CD4-positive, alpha-beta T cell treated with Interleukin-12 subunit alpha and Interleukin-12 subunit beta, for 1 hour (primary cell): Measurements from ENCODE around the gene GRPR.
"Not testable (repeated sequence)": the region's sequence is repeated elsewhere in the genome, so short reads cannot be mapped to it uniquely, and the experiment has no call there.

ENCODE experiments used
- DNase-seq: peaks from one replicate; pipeline ENCODE4 v3.0.0-alpha.2; 2020

Gene GRPR

DNA sequence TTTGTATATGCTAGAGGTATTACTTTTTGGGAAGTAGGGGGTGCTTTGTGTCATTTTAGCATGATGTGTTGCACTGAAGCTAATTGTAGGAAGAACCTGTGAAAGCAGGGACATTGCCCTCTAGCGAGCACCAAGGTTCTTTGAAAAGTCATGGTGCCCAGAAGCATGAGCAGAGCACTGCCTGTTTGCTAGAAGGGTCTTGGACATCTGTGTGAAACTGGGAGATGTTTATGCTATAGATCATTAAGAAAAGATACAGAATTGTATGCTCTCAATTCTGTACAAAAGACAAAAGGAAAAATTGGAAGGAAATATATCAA lies 14.7 kb downstream of the GRPR start:
- DNase-seq = no peak

DNA sequence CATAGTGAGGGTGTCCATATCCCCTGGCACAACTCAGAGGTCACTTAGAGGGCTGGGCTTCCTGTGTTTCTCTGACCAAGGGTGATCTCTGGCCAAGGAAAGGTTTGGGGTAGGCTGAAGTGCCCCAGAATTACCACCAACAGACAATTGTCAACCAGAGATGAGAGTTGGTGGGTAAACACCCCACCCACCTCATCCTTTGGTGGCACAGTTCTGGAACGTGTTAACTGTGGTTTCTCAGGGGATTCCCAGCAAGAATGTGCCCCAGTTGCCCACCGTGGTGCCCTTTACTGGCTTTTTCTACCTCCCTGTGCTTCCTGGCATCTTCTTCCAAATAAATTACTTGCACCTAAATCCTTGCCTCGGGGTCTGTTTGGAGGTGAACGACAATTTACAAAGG lies 17.1 kb downstream of the GRPR start:
- DNase-seq = no peak

DNA sequence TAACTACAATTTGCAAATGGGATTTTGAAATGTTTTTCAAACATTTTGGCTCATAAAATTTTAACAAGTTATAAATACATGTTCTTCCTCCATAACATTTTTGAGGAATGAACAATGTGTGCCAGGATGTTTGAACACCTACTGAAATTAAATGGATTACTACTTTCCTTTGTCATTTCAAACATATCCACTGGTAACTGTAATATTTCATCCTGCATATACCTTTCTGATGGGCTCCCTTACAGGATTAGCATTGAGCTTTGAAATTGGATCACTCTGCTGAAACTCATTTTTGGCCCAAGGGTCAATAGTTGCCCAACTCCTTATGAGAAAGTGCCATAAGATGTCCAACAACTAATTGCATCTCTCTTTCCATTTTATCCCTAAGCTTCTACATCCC lies 17.6 kb downstream of the GRPR start:
- no peak for DNase-seq

DNA sequence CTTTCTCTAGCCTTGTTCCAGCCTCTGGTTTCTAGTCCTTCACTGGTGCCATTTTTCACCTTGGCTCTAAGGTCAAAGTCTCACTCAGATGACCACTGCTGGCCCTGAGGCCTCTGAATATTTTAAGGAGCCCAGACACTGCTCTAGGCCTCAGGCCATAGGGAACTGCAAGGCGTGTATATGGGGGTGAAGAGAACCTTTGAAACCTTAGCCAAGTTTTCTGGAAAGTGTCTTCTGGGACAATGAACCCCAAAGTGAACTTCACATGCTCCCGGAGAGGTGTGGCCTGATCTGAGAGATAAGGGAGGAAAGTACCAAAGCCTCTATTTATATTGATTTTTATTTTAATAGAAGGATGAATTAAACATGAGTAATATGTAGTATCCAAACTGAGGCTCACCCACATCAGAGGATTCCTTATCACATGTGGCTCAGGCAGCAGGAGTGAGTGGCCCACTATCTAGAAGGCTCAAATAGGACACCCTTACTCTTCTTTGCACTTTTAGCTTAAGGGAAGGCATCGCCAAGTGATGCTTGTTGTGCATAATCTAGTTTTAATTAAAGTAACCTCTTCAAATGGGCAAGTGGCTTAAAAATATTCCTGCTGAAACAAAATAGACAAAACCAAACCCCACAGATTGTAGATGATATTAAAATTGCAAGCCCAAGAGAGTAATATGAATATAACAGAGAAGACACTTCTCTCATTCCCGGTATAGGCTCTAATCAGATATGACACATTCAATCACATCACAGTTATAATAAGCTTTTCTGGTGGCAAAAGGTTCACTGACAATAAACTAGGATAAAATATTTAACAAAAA lies 18.3 kb downstream of the GRPR start:
- no peak for DNase-seq

DNA sequence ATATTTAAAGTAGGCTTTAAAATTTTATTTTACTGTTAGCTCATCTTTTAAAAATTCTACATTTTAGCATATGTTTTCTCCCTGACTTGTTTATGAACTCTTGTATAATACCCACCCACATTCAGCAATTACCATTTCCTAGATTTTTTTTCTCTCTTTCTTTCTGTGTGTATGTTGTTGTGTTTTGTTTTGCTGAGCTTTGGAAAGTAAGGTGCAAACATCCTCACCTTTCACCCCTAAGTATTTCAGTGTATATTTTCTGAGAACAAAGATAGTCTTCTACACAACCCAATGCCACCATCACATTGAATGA lies 18.8 kb downstream of the GRPR start:
- no peak for DNase-seq

DNA sequence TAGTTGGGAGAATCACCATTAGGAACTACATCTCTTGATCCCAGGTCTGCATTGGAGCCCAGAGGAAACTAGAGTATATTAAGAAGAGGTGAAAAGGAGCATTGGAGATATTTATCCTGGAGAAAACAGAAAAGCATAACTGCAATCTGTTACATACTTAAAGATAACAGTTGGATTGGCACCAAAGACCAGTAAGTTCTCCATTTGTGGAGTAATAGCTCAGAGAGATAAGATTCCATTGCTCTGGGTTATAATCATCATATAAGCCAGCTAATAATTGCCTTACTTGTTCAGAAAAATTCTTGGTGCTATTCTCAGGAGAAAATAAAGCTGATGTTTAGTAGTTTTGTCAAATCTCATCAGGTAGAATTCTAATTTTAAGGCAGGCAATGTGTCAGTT lies 20.6 kb downstream of the GRPR start:
- DNase-seq = no peak

DNA sequence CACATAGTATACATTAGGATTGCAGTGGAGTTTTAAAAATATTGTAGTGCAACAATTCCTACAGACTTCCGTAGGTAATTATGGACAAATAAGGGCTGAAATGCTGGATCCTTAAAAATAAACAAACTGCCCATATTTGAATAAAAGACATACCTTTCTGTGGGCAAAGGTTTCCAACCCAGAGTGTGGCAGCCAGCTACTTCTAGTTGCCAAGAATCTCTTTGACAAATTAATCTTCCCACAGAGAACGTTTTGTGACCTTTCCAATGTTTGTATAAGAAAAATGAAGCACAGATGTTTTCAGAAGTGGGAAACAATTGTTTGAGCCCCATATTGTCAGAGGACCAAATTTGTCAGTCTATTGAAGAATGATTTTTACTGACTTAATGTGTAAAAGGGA lies 21.1 kb downstream of the GRPR start:
- DNase-seq = no peak

DNA sequence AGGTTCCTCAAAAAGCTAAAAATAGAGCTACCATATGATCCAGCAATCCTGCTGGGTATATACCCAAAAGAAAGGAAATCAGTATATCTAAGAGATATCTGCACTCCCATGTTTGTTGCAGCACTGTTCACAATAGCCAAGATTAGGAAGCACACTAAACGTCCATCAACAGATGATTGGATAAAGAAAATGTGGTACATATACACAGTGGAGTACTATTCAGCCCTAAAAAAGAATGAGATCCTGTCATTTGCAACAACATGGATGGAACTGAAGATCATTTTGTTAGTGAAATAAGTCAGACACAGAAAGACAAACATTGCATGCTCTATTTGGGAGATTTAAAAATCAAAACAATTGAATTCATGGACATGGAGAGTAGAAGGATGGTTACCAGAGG lies 21.7 kb downstream of the GRPR start:
- not testable (repeated sequence) for DNase-seq

DNA sequence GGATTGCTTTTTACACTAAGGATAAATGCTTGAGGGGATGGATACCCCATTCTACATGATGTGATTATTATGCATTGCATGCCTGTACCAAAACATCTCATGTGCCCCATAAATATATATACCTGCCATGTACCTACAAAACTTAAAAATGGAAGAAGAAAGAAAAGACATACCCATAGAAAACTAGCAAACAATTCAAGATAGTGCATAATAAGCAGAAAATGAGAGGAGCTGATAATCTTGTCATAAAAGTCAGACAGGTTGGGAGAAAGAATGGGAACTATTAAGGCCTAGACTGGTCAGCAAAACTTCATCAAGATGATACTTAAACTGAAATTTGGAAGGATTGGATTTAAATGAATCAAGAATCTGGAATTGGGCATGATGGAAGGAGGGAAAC lies 22.3 kb downstream of the GRPR start:
- DNase-seq = no peak

DNA sequence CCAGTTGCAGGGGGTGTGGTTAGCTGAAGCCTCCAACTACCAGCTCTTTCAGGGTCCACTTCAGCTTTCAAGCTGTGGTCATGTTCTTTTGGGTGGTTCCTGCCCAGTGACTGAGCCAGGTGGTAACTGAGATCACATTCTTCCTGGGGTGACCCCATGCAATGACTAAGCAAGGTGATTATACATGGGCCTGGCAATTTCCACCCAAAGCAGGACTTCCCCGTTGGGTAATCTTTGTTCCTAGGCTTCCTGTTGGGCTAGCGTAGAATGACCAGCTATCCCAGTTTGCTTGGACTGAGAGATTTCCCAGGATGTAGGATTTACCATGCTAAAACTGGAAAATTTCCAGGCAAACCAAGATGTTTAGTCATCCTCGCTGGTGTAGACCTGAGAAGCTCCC lies 25.5 kb downstream of the GRPR start:
- DNase-seq = no peak

DNA sequence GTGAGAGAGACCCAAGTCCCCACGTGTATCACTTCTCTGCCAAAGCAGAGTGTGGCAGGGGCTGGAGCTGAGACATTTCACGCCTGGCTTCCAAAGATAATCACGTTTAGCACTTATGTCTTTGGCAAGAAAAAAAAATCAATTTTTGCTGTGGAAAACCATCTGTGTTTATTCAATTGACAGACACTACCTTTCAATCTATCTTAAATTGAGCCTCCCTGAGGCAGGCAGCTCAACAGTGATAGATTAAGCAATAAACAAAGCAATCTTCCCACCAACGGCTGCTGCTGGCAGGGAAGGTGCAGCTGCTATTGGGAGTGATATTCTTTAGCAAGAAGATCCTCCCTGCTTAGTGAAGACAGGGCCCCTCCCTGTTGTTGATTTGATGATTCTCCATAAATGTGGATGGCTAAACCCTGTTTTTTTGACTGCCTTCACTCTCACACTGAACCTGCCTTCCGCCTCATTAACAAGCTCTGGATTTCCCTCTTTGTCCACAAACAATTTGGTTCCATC lies 32.3 kb downstream of the GRPR start:
- DNase-seq = no peak

DNA sequence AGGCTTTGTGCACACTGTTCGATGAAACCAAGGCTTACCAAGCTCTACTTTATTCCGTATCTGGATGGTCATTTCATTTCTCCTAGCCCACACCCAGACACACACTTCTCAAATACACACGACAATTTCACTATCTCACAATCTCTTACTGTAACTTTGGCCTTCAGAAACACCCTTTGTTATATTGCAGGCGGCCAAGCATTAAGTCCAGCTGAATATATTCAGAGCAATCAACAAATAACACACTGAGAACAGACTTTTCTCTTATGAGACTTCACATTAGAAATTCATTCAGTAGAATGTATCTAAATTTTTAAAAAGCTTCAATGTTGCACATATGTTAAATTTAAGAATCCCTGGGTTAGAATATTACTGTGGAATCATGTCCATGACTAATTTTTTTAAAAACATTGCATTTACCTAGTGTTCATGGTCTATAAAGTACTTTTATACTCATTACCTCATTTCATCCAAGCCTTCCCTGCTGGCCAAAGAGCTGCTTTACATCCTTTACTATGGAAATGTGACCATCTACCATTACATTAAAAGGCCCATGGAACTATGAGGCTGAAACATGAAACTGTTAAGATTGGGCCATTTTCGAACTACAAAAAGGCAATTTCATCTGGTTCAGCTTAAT lies 33.4 kb downstream of the GRPR start:
- no peak for DNase-seq

DNA sequence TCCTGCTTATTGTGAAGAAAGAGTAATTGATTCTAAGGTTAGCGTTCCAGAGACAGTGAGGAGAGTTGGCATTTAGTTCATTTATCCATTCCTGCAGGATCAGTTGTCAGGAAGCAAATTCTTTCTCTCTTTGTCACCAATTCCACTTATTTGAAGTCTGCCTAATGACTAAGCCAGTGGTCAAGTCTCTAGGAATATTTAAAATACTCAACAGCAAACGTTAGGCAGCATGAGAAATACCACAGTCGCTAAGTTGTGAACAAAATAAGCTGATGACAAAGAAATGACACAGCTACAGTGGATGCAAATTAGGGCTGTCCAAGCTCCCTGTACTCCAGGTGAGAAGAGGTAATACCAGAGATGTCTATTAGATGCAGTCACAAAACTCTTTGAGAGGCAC lies 37.4 kb downstream of the GRPR start:
- DNase-seq = no peak

DNA sequence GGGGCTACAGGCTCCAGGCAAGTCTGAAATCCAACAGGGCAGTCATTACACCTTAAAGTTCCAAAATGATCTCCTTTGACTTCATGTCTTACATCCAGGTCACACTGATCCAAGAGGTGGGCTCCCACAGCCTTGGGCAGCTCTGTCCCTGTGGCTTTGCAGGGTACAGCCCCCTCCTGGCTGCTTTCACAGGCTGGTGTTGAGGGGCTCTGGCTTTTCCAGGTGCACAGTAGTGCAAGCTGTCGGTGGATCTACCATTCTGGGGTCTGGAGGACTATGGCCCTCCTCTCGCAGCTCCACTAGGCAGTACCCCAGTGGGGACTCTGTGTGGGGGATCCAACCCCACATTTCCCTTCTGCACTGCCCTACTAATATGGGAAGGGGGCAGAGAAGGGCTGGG lies 37.8 kb downstream of the GRPR start:
- not testable (repeated sequence) for DNase-seq

DNA sequence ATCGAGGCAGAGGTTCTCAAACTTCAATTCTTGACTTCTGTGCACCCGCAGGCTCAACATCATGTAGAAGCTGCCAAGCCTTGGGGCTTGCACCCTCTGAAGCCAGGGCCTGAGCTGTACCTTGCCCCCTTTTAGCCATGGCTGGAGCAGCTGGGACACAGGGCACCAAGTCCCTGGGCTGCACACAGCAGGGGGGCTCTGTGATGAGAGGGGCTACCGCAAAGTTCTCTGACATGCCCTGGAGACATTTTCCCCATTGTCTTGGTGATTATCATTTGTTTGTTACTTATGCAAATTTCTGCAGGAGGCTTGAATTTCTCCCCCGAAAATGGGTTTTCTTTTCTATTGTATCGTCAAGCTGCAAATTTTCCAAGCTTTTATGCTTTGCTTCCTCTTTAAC lies 39.0 kb downstream of the GRPR start:
- no peak for DNase-seq

DNA sequence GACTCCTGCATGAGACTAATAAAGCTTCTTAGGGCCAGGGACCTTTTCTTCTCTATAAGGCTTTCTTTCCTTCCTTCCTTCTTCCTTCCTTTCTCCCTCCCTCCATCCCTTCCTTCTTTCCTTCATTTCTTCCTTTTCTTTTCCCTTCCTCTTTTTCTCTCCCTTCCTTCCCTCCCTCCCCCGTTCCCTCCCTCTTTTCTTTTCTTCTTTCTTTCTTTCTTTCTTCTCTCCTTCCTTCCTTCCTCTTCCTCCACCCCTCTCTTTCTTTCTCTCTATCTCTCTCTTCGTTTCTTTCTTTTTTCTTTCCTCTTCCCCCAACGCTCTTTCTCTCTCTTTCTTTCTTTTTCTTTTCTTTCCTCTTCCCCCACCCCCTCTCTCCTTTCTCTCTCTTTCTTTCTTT lies 41.4 kb downstream of the GRPR start:
- DNase-seq = no peak

DNA sequence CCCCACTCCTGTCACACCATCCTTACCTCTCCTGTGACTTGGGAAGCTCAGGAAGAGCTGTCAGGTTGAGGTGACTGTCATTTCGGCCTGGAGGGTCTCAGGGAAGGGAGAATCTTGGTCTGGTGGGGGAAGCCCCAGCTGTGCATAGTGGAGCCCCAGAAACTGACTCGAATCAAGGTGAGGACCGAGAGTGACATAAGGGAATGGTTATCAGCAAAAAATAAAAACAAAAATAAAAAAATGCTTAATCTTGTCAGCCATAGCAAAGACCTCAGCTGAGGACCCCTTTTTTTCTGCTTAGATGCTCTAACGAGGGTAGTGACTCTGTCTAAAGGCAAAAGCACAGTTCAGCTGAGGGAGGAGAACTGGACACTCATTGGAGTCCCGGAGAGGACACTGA lies 43.8 kb downstream of the GRPR start, which contains the start of gene MAGEB17:
Gene MAGEB17 (plus strand): TSS at position 301 of the 400 bp plus-strand sequence. CDS start 2,902 bp downstream, outside the sequence.
- no peak for DNase-seq

DNA sequence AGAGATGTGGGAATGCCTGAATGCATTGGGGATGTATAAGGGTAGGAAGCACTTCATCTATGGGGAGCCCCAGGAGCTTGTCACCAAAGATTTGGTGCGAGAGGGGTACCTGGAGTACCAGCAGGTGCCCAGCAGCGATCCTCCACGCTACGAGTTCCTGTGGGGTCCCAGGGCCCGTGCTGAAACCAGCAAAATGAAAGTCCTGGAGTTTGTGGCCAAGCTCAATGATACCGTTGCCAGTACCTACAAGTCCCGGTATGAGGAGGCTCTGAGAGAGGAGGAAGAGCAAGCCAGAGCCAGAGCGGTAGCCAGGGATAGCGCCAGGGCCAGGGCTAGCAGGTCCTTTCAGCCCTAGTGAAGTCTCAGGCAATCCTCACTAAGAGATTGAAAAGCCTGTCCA lies 47.7 kb downstream of the GRPR start:
- DNase-seq = no peak

DNA sequence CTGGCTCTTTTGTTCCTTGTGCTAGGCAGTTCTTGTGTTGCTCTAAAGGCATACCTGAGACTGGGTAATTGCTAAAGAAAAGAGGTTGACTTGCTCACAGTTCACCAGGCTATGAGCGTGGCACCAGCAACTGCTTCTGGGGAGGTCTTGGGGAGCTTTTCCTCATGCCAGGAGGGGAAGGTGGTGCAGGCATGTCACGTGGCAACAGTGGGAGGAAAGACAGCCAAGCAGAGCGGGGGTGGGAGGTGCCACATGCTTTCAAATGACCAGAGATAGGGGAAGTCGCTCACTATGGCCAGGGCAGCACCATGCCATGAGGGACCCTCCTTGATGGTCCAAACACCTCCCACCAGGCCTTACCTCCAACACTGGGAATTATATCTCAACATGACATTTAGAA lies 48.6 kb downstream of the GRPR start:
- no peak for DNase-seq

DNA sequence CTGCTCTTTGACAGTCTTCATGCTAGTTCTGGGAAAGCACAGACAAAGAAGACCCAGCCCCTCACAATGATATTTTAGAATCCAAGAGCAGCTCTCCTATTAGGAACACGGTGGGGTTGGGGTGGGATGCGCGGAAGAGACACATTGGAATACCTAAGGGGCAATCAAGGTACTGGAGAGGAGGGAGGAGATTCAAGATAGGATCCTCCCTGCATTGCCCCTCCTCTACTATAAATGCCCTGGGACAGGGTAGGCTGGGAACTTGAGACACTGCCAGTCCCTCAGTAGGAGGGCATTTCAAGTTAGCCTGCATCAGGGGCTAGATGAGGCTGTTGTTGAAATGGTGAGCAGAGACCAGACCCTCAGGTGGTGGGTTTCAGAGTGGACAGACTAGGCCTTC lies 49.0 kb downstream of the GRPR start:
- no peak for DNase-seq

DNA sequence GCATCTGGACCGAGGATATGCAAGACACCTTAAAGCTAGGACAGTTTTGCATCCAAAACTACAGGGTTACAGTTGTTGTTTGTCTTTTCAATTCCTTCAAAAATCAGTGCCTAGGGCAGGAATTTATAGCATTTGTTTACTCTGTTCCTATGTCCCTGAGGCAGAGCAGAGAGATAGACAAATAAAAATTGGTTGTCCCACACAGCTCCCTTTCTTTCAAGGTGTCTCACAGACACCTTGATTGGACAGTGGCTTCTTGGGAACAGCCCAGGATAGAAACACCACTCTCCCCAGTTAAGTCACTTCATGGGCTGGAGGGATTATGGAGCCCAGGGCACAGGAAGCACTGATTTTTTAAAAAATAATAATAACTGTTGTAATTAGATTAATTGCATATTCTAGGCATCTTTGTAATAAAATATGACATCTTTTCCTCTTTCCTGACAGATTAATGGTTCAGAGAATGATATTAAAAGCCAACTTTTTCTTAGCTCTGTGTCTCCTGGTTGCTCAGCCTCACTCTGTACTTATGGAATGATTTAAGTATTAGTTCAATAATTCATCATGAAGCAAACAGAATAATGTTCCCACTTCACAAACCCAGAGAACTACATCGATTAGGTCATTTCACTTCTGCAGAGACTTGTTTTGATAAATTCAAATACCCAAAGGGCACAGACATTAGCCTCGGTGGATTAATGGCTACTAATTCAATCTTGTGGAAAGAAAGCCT lies 52.1 kb downstream of the GRPR start:
- no peak for DNase-seq

DNA sequence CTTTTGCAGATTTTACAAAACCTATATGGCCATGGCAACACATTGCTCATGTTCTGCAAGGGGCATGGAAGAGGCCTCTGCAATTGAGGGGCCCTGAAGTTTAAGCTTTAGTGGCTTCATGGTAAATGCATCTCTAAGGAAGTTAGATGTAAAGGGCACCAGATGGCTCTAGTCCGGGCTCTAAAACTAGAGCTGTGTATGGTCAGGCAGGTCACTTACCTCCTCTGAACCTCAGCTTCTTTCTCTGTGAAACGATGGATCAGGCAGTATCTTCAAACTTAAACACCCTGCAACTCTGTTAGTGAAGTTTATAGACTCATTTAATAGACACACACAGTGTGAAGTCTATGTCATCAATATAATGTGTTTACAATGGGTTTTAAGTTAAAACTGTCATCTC lies 53.9 kb downstream of the GRPR start:
- DNase-seq = no peak

DNA sequence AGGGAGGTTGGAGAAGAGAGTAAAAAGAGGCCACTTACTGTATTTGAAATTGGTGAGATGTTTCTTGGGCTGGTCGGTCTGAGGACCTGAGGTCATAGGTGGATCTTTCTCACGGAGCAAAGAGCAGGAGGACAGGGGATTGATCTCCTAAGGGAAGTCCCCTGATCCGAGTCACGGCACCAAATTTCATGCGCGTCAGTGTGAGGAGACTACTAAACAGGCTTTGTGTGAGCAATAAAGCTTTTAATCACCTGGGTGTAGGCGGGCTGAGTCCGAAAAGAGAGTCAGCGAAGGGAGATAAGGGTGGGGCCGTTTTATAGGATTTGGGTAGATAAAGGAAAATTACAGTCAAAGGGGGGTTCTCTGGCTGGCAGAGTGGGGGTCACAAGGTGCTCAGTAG lies 60.5 kb downstream of the GRPR start:
- DNase-seq = not testable (repeated sequence)

DNA sequence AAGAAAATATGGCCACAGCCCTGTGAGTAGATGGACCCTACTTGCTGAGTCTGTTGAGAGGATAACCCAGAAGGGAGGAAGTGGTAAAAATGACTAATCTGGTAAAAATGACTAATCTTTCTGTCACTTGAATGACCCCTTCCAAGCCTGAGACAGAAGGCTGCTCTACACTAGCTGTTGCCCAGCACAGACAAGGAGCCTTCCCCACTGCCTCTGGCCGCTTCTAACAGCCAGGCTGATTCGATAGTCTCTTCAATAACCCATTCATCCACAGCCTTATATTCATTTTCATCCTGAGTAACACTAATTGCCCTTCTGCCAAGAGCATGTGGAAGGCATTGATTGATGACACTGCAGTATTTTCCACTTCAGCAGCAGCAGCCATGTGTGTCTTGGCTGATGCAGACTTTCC lies 62.4 kb downstream of the GRPR start:
- no peak for DNase-seq
